ENCODE results near the gene COL11A2. TPM values are rescaled to one million over a fixed set of nuclear protein-coding genes. Genes with fewer than 3 reads are reported as not detected.

COL11A2 gene
- polyA plus RNA-seq, 3 donors: 0.57 TPM; not detected in 2

DNA sequence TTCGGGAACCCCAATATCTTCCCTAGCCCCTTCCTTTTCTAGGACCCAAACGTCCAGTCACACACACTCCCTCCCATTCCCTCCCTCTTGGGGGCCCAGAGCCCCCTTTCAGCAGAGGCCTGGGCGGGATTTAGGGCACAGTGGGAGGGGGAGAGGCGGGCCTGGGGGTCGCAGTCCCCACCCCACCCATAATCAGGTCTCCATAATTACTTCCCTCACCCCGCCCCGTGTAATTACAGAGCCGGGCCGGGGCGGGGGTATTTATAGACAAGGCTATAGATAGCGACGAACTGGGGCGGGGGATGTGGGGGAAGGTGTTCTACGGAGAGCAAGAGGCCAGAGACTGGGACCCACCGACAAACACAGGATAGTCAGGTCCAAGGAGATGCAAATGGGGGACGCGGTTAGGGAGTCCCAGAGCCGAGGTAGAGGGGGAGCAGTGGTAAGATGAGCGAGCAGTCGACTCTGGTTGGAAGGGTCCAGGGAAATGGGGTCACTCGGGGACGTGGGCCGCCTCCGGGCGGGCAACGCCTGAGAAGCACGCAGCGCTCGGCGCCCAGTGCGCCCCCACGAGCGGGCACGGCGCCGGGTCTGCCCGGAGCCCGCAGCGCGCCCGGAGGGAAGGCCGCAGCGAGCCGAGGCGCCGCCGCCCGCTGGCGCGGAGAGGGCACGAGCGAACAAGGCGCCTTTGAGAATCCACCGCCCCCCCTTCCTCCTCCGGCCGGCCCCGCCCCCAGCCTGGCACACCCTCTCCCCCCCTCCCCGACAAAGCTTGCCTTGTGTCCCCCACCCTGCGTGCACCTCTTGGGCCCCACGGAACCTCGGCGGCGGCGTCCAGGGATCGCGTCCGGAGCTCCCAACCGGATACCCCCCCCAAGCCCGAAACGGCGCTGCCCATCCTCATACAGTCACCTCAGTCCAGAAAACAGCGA is 670 bp upstream of the COL11A2 start:
- Histone ChIP-seq H3K4me2 (replicated peaks; ENCODE audit: extremely low read depth, low read length, poor library complexity, severe bottlenecking) (peak overlapping the region; percentile 39), H3K36me3 (replicated peaks in 1 of 2; ENCODE audit: control insufficient read depth in 1 of 2, insufficient read depth in 2 of 2, low read length in 2 of 2) (peaks cover 37 to 40% of the 10 kb centered on the region in 2 donors), H3K79me2 (ENCODE audit: insufficient read depth, low read length) (no peaks in the 10 kb centered on the region), H3K4me1 (ENCODE audit: control insufficient read depth in 1 of 2, insufficient read depth in 2 of 2, low read length in 2 of 2) (peaks cover 10 to 12% of the 10 kb centered on the region in 2 donors), H3K4me3 (replicated peaks in 1 of 3; ENCODE audit: low read depth in 2 of 3, low read length in 3 of 3) (peak overlapping the region in 1 of 3 experiments; percentile 21), H3K9ac (ENCODE audit: insufficient read depth, low read length, poor library complexity, severe bottlenecking) (no peak overlapping the region), H3K27me3 (ENCODE audit: control insufficient read depth in 2 of 2, insufficient read depth in 2 of 2, low read length in 2 of 2) (peaks cover 23 to 48% of the 10 kb centered on the region in 2 donors), H2AFZ (ENCODE audit: insufficient read depth, low read depth, low read length, poor library complexity, severe bottlenecking) (no peak overlapping the region), H4K20me1 (ENCODE audit: insufficient read depth, low read length) (peaks cover 46% of the 10 kb centered on the region), H3K27ac (ENCODE audit: low read depth in 1 of 2, low read length in 2 of 2) (no peak overlapping the region), H3K9me3 (replicated peaks in 1 of 2; ENCODE audit: control insufficient read depth in 1 of 2, insufficient read depth in 1 of 2, low read length in 2 of 2) (no peaks in the 10 kb centered on the region)
- Mint-ChIP-seq H3K27me3 (ENCODE audit: low read depth in 3 of 3) (peaks cover 39 to 48% (median 41%) of the 10 kb centered on the region in 3 donors), H3K9me3 (peaks cover 0 to 13% (median 3%) of the 10 kb centered on the region in 7 donors), H3K4me3 (peak overlapping the region; percentile 62 to 87), H3K4me1 (peaks cover 26% of the 10 kb centered on the region), H3K36me3 (peaks cover 41 to 42% of the 10 kb centered on the region in 2 donors), H3K27ac (no peak overlapping the region)
- DNase-seq: no peak
- intact Hi-C loops (cut with micrococcal nuclease): loop anchor here in 1 of 2 donors (10.0 kb wide), 1 partner anchor 52 kb away; no protein-coding TSS in a partner anchor
- TF ChIP-seq, protein P1, sequence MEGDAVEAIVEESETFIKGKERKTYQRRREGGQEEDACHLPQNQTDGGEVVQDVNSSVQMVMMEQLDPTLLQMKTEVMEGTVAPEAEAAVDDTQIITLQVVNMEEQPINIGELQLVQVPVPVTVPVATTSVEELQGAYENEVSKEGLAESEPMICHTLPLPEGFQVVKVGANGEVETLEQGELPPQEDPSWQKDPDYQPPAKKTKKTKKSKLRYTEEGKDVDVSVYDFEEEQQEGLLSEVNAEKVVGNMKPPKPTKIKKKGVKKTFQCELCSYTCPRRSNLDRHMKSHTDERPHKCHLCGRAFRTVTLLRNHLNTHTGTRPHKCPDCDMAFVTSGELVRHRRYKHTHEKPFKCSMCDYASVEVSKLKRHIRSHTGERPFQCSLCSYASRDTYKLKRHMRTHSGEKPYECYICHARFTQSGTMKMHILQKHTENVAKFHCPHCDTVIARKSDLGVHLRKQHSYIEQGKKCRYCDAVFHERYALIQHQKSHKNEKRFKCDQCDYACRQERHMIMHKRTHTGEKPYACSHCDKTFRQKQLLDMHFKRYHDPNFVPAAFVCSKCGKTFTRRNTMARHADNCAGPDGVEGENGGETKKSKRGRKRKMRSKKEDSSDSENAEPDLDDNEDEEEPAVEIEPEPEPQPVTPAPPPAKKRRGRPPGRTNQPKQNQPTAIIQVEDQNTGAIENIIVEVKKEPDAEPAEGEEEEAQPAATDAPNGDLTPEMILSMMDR (IDR thresholded peaks at IDR 0.05): no peak
- WGBS (ENCODE audit: insufficient coverage): under 1% methylated on average over 33 of the region's 72 CpGs

DNA sequence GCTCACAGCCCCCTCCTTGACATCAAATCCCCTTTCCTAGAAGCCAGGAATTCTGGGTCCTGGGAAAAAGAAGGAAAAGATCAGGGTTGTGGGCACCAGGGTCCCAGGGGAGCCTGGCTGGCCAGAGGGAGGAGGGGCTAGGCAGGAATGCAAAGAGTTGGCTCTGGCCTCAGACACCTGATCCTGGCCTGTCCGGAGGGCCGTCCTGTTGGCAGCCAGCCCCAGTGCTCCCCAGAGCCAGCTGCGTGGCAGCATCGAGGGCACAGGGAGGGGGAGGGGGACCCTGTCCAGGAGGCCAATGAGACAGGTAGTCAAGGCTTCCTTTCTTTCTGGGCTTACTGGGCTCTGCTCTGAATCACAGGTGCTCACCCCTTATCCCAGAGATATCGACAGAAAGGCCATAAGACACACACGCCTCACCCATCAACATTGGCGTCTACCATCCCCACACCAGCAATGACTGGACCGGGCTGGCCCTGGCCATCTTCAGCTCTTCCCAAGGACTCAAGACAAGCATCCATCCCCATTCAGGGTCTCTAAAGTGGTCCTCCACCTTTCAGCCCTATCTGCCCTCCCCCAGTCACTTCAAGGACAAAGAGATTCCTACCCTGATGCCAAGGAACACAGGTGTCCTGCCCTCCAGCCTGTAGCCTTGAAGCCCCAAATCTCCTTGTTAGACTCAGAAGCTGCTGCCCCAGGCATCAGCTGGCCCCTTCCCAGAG is 723 bp downstream of the COL11A2 start:
- peaks cover 19% of the 10 kb centered on the region for H3K4me1 Mint-ChIP-seq
- TF ChIP-seq, protein P1 (IDR thresholded peaks at IDR 0.05): no peak
- H3K79me2 ChIP-seq (ENCODE audit: insufficient read depth, low read length): no peaks in the 10 kb centered on the region
- no peak for DNase-seq
- no peak overlapping the region for H3K27ac ChIP-seq (ENCODE audit: low read depth in 1 of 2, low read length in 2 of 2)
- peaks cover 23 to 53% of the 10 kb centered on the region in 2 donors for H3K27me3 ChIP-seq (ENCODE audit: control insufficient read depth in 2 of 2, insufficient read depth in 2 of 2, low read length in 2 of 2)
- no peak overlapping the region for H2AFZ ChIP-seq (ENCODE audit: insufficient read depth, low read depth, low read length, poor library complexity, severe bottlenecking)
- H3K36me3 ChIP-seq (replicated peaks in 1 of 2; ENCODE audit: control insufficient read depth in 1 of 2, insufficient read depth in 2 of 2, low read length in 2 of 2): peaks cover 27 to 31% of the 10 kb centered on the region in 2 donors
- no peaks in the 10 kb centered on the region for H3K9me3 ChIP-seq (replicated peaks in 1 of 2; ENCODE audit: control insufficient read depth in 1 of 2, insufficient read depth in 1 of 2, low read length in 2 of 2)
- H3K9ac ChIP-seq (ENCODE audit: insufficient read depth, low read length, poor library complexity, severe bottlenecking): no peak overlapping the region
- peaks cover 44 to 57% (median 47%) of the 10 kb centered on the region in 3 donors for H3K27me3 Mint-ChIP-seq (ENCODE audit: low read depth in 3 of 3)
- peak overlapping the region in 1 of 2 donors; percentile 79 for H3K4me3 Mint-ChIP-seq
- no peak overlapping the region for H3K4me3 ChIP-seq (replicated peaks in 1 of 3; ENCODE audit: low read depth in 2 of 3, low read length in 3 of 3)
- peaks cover 10 to 12% of the 10 kb centered on the region in 2 donors for H3K4me1 ChIP-seq (ENCODE audit: control insufficient read depth in 1 of 2, insufficient read depth in 2 of 2, low read length in 2 of 2)
- intact Hi-C loops (cut with micrococcal nuclease): loop anchor here in 1 of 2 donors (10.0 kb wide), 1 partner anchor 53 kb away; no protein-coding TSS in a partner anchor
- H3K36me3 Mint-ChIP-seq: peaks cover 29 to 32% of the 10 kb centered on the region in 2 donors
- 65% methylated on average over 8 of the region's 8 CpGs for WGBS (ENCODE audit: insufficient coverage)
- H3K27ac Mint-ChIP-seq: peak overlapping the region in 3 of 7 donors; percentile 7 to 45 (median 12)
- H4K20me1 ChIP-seq (ENCODE audit: insufficient read depth, low read length): peaks cover 33% of the 10 kb centered on the region
- no peak overlapping the region for H3K4me2 ChIP-seq (replicated peaks; ENCODE audit: extremely low read depth, low read length, poor library complexity, severe bottlenecking)
- peaks cover 0 to 13% (median 4%) of the 10 kb centered on the region in 7 donors for H3K9me3 Mint-ChIP-seq
